Measurements from ENCODE around the gene RDH11. TPM values are rescaled to one million over a fixed set of nuclear protein-coding genes. Genes with fewer than 3 reads are reported as not detected.

Gene RDH11
- total and polyA plus RNA-seq, 2 experiments from 2014 or later = 95.2 to 139 TPM

DNA sequence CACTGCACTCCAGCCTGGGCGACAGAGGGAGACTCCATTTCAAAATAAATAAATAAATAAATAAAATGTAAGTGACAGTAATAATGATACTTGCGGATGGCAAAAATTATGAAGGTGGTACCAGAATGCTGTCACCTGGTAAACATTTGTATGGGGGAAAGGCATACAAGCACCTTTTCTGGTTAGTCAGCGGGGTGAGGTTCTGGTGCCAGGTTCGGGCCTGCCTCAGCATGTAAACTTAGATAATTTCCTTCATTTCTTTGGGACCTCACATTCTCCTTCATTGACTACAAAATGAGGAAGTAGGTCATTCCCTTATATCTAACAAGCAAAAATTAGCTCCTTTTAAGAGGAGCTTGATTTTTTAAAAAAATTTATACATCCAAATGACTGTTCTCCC is 31.9 kb downstream of the RDH11 start (continued):
- TF ChIP-seq, protein P1, sequence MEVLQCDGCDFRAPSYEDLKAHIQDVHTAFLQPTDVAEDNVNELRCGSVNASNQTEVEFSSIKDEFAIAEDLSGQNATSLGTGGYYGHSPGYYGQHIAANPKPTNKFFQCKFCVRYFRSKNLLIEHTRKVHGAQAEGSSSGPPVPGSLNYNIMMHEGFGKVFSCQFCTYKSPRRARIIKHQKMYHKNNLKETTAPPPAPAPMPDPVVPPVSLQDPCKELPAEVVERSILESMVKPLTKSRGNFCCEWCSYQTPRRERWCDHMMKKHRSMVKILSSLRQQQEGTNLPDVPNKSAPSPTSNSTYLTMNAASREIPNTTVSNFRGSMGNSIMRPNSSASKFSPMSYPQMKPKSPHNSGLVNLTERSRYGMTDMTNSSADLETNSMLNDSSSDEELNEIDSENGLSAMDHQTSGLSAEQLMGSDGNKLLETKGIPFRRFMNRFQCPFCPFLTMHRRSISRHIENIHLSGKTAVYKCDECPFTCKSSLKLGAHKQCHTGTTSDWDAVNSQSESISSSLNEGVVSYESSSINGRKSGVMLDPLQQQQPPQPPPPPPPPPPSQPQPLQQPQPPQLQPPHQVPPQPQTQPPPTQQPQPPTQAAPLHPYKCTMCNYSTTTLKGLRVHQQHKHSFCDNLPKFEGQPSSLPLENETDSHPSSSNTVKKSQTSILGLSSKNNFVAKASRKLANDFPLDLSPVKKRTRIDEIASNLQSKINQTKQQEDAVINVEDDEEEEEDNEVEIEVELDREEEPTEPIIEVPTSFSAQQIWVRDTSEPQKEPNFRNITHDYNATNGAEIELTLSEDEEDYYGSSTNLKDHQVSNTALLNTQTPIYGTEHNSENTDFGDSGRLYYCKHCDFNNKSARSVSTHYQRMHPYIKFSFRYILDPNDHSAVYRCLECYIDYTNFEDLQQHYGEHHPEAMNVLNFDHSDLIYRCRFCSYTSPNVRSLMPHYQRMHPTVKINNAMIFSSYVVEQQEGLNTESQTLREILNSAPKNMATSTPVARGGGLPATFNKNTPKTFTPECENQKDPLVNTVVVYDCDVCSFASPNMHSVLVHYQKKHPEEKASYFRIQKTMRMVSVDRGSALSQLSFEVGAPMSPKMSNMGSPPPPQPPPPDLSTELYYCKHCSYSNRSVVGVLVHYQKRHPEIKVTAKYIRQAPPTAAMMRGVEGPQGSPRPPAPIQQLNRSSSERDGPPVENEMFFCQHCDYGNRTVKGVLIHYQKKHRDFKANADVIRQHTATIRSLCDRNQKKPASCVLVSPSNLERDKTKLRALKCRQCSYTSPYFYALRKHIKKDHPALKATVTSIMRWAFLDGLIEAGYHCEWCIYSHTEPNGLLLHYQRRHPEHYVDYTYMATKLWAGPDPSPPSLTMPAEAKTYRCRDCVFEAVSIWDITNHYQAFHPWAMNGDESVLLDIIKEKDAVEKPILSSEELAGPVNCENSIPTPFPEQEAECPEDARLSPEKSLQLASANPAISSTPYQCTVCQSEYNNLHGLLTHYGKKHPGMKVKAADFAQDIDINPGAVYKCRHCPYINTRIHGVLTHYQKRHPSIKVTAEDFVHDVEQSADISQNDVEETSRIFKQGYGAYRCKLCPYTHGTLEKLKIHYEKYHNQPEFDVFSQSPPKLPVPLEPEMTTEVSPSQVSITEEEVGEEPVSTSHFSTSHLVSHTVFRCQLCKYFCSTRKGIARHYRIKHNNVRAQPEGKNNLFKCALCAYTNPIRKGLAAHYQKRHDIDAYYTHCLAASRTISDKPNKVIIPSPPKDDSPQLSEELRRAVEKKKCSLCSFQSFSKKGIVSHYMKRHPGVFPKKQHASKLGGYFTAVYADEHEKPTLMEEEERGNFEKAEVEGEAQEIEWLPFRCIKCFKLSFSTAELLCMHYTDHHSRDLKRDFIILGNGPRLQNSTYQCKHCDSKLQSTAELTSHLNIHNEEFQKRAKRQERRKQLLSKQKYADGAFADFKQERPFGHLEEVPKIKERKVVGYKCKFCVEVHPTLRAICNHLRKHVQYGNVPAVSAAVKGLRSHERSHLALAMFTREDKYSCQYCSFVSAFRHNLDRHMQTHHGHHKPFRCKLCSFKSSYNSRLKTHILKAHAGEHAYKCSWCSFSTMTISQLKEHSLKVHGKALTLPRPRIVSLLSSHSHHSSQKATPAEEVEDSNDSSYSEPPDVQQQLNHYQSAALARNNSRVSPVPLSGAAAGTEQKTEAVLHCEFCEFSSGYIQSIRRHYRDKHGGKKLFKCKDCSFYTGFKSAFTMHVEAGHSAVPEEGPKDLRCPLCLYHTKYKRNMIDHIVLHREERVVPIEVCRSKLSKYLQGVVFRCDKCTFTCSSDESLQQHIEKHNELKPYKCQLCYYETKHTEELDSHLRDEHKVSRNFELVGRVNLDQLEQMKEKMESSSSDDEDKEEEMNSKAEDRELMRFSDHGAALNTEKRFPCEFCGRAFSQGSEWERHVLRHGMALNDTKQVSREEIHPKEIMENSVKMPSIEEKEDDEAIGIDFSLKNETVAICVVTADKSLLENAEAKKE (CRISPR knock-in tag; IDR thresholded peaks at IDR 0.05) = no peak
- TF ChIP-seq, protein P2, sequence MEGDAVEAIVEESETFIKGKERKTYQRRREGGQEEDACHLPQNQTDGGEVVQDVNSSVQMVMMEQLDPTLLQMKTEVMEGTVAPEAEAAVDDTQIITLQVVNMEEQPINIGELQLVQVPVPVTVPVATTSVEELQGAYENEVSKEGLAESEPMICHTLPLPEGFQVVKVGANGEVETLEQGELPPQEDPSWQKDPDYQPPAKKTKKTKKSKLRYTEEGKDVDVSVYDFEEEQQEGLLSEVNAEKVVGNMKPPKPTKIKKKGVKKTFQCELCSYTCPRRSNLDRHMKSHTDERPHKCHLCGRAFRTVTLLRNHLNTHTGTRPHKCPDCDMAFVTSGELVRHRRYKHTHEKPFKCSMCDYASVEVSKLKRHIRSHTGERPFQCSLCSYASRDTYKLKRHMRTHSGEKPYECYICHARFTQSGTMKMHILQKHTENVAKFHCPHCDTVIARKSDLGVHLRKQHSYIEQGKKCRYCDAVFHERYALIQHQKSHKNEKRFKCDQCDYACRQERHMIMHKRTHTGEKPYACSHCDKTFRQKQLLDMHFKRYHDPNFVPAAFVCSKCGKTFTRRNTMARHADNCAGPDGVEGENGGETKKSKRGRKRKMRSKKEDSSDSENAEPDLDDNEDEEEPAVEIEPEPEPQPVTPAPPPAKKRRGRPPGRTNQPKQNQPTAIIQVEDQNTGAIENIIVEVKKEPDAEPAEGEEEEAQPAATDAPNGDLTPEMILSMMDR (conservative IDR thresholded peaks at IDR 0.05; ENCODE audit: low read depth in 2 of 2) = no peak
- no peak for TF ChIP-seq EZH2 (IDR thresholded peaks at IDR 0.05; ENCODE audit: low read depth, unreplicated experiment)
- TF ChIP-seq NANOG (IDR thresholded peaks at IDR 0.05; ENCODE audit: borderline replicate concordance) = no peak
- TF ChIP-seq ZNF114 (CRISPR knock-in tag; IDR thresholded peaks at IDR 0.05) = no peak
- TF ChIP-seq EZH2phosphoT487 (IDR thresholded peaks at IDR 0.05; ENCODE audit: unreplicated experiment) = no peak
- no peak for TF ChIP-seq CREB1 (CRISPR knock-in tag; IDR thresholded peaks at IDR 0.05; ENCODE audit: low read depth)
- no peak for TF ChIP-seq STAT1 (IDR thresholded peaks at IDR 0.05; ENCODE audit: unreplicated experiment)
- TF ChIP-seq POLR2AphosphoS5 (IDR thresholded peaks at IDR 0.05; ENCODE audit: low read depth) = no peak
- no peak for TF ChIP-seq JUNB (IDR thresholded peaks at IDR 0.05; ENCODE audit: unreplicated experiment)
- TF ChIP-seq, protein P3, sequence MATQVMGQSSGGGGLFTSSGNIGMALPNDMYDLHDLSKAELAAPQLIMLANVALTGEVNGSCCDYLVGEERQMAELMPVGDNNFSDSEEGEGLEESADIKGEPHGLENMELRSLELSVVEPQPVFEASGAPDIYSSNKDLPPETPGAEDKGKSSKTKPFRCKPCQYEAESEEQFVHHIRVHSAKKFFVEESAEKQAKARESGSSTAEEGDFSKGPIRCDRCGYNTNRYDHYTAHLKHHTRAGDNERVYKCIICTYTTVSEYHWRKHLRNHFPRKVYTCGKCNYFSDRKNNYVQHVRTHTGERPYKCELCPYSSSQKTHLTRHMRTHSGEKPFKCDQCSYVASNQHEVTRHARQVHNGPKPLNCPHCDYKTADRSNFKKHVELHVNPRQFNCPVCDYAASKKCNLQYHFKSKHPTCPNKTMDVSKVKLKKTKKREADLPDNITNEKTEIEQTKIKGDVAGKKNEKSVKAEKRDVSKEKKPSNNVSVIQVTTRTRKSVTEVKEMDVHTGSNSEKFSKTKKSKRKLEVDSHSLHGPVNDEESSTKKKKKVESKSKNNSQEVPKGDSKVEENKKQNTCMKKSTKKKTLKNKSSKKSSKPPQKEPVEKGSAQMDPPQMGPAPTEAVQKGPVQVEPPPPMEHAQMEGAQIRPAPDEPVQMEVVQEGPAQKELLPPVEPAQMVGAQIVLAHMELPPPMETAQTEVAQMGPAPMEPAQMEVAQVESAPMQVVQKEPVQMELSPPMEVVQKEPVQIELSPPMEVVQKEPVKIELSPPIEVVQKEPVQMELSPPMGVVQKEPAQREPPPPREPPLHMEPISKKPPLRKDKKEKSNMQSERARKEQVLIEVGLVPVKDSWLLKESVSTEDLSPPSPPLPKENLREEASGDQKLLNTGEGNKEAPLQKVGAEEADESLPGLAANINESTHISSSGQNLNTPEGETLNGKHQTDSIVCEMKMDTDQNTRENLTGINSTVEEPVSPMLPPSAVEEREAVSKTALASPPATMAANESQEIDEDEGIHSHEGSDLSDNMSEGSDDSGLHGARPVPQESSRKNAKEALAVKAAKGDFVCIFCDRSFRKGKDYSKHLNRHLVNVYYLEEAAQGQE (IDR thresholded peaks at IDR 0.05; ENCODE audit: unreplicated experiment) = no peak
- no peak for TF ChIP-seq ZNF331 (CRISPR knock-in tag; IDR thresholded peaks at IDR 0.05; ENCODE audit: low read depth)
